B cell (primary cell): ENCODE data around the gene CYB5R3. TPM values are rescaled to one million over a fixed set of nuclear protein-coding genes. Genes with fewer than 3 reads are reported as not detected.

Source experiments
- ATAC-seq: fragments of 200-7000 bp; cut with Tn5 transposase; one replicate; pipeline ENCODE4 v1.10.0; 2021; ENCODE audit warnings: low read depth, mild to moderate bottlenecking, moderate number of reproducible peaks, moderate library complexity
- CTCF ChIA-PET: fragments of 350-600 bp; sonication (Branson Sonifier 250); formaldehyde crosslinking; loops from one replicate; lab custom pipeline; 2021; ENCODE audit warnings: antibody characterized with exemption, inconsistent platforms; lab: Charles Lee
- POLR2A ChIA-PET: fragments of 350-600 bp; sonication (Branson Sonifier 250); formaldehyde crosslinking; loops from one replicate; lab custom pipeline; 2021; ENCODE audit warnings: antibody characterized with exemption; lab: Charles Lee
- DNase-seq: peaks from one replicate; pipeline ENCODE4 v3.0.0; 2013
- H2AFZ ChIP-seq: 2 replicates; pipeline ENCODE4 v1.6.1; 2012; ENCODE audit warnings: mild to moderate bottlenecking, low read depth, low read length; ENCODE audit not compliant: insufficient read depth, poor library complexity, severe bottlenecking
- H3K27ac ChIP-seq, 2 donors: 1 replicate in 1 of 2; 2 replicates in 1 of 2; pipeline ENCODE4 v1.5.1; 2012 to 2013; ENCODE audit warnings: low read length in 2 of 2, mild to moderate bottlenecking in 2 of 2, moderate library complexity in 1 of 2
- H3K27me3 ChIP-seq, 4 experiments: fragments of 200-600 bp in 1 of 4; sonication (generic) in 1 of 4; replicated peaks in 1 of 4; 1 replicate in 2 of 4; 2 replicates in 2 of 4; pipeline versions ENCODE4 v1.6.1 to v1.7.0; 2013 to 2016; ENCODE audit warnings: low read length in 3 of 4, mild to moderate bottlenecking in 2 of 4, mixed read lengths in 1 of 4, moderate library complexity in 1 of 4; ENCODE audit not compliant: insufficient read depth in 4 of 4, control insufficient read depth in 3 of 4; ENCODE audit errors: control extremely low read depth in 1 of 4
- H3K36me3 ChIP-seq, 2 experiments: replicated peaks in 1 of 2; 1 replicate in 1 of 2; 2 replicates in 1 of 2; pipeline versions ENCODE4 v1.6.1 to v1.7.1; 2013; ENCODE audit warnings: low read length in 1 of 2; ENCODE audit not compliant: insufficient read depth in 2 of 2, control insufficient read depth in 1 of 2; ENCODE audit errors: control extremely low read depth in 1 of 2, extremely low read depth in 1 of 2
- H3K4me1 ChIP-seq, 2 donors: fragments of 200-600 bp in 1 of 2; sonication (generic) in 1 of 2; 1 replicate in 1 of 2; 2 replicates in 1 of 2; pipeline versions ENCODE4 v1.5.1 to v1.6.1; 2013 to 2017; ENCODE audit warnings: low read length in 2 of 2; ENCODE audit not compliant: control insufficient read depth in 2 of 2, insufficient read depth in 2 of 2
- H3K4me2 ChIP-seq: replicated peaks from 2 replicates; pipeline ENCODE3; 2012; ENCODE audit warnings: mild to moderate bottlenecking, low read depth, low read length; ENCODE audit not compliant: poor library complexity, severe bottlenecking
- H3K4me3 ChIP-seq, 5 experiments: fragments of 200-600 bp in 1 of 5; sonication (generic) in 1 of 5; 1 replicate in 3 of 5; 2 replicates in 2 of 5; pipeline versions ENCODE4 v1.5.1 to v1.7.0; 2011 to 2016; ENCODE audit warnings: low read length in 4 of 5, mild to moderate bottlenecking in 4 of 5, low read depth in 2 of 5, control low read depth in 1 of 5, moderate library complexity in 1 of 5; ENCODE audit not compliant: insufficient read depth in 1 of 5; ENCODE audit errors: control extremely low read depth in 1 of 5, extremely low read depth in 1 of 5
- H3K79me2 ChIP-seq: fragments of 200-600 bp; sonication (generic); one replicate; pipeline ENCODE4 v1.6.0; 2016; ENCODE audit warnings: low read length; ENCODE audit not compliant: control insufficient read depth, insufficient read depth
- H3K9ac ChIP-seq: fragments of 200-600 bp; sonication (generic); 2 replicates; pipeline ENCODE4 v1.6.1; 2017; ENCODE audit warnings: mild to moderate bottlenecking, low read length, moderate library complexity
- H3K9me3 ChIP-seq, 3 donors: one replicate each; pipeline versions ENCODE4 v1.6.1 to v1.7.1; 2013; ENCODE audit warnings: low read length in 2 of 3; ENCODE audit not compliant: control insufficient read depth in 2 of 3, insufficient read depth in 1 of 3; ENCODE audit errors: control extremely low read depth in 1 of 3
- H4K20me1 ChIP-seq: 2 replicates; pipeline ENCODE4 v1.6.0; 2012; ENCODE audit warnings: mild to moderate bottlenecking, low read length; ENCODE audit not compliant: insufficient read depth, control insufficient read depth, poor library complexity, severe bottlenecking
- H3K27ac Mint-ChIP-seq: one replicate; pipeline ENCODE4 v1.8.0; 2021; ENCODE audit warnings: mixed read lengths
- H3K27me3 Mint-ChIP-seq: one replicate; pipeline ENCODE4 v1.8.0; 2021; ENCODE audit warnings: mixed read lengths
- H3K4me1 Mint-ChIP-seq: one replicate; pipeline ENCODE4 v1.8.0; 2021; ENCODE audit warnings: mixed read lengths
- H3K4me3 Mint-ChIP-seq: one replicate; pipeline ENCODE4 v1.8.0; 2021; ENCODE audit warnings: mixed read lengths
- H3K9me3 Mint-ChIP-seq: one replicate; pipeline ENCODE4 v1.8.0; 2022; ENCODE audit warnings: mixed read lengths; ENCODE audit not compliant: insufficient read depth
- EZH2 ChIP-seq: IDR thresholded peaks from 2 replicates; pipeline ENCODE4 v1.6.1; 2012; ENCODE audit warnings: borderline replicate concordance, low read depth, mild to moderate bottlenecking, moderate library complexity, low read length; ENCODE audit not compliant: insufficient read depth, poor library complexity, severe bottlenecking
- WGBS: methylation state at CpG from one replicate; pipeline ENCODE4 v1.1.5; 2013; ENCODE audit warnings: missing lambda C conversion rate; ENCODE audit not compliant: insufficient coverage; 5-methylcytosine and 5-hydroxymethylcytosine counted together
- intact Hi-C: fragments of 100-400 bp; cut with micrococcal nuclease; formaldehyde crosslinking; loops from one replicate; pipeline ENCODE4 v1.10.0; 2022
- polyA plus RNA-seq: library from polyadenylated mRNA; depleted of rRNA; stranded (reverse); fragments of >200 nt; gene quantifications from 2 replicates; pipeline ENCODE4 v1.2.3, GENCODE V29; 2012
- total RNA-seq, 2 donors: library from RNA; stranded (reverse); fragments of 120-200 nt in 1 of 2; gene quantifications; 1 replicate in 1 of 2; 2 replicates in 1 of 2; pipeline versions ENCODE4 v1.2.3 to v1.2.4, GENCODE V29; 2013 to 2022
- TF ChIP-seq, protein P1 (sequence below): fragments of 200-600 bp; IDR thresholded peaks from one replicate; pipeline ENCODE4 v1.8.0; 2022; ENCODE audit warnings: antibody characterized with exemption, mild to moderate bottlenecking

CYB5R3 gene
- total and polyA plus RNA-seq, 2 donors (not counting 1 experiment from before 2014, with no cell fraction given): 60.8 to 79.2 TPM

DNA sequence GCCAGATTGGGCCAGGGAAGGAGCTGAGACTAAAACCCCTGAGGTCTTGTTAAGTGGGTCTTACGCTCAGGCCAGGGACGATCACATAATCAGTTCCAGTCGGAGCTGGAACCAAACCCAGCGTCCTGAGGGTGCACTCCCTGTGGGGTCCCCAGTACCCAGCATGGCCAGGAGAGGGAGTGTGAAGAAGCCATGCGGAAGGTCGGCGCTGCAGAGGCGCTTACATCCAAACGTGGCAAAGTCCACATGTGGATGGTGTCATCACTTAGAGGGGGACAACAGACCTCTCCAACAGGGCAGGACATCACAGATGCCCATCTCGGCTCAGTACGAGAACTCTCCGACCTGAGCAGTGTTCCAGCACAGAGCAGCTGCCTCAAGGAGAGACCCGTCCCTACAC is 17.1 kb downstream of the CYB5R3 start:
- no peak overlapping the region for H3K27ac ChIP-seq
- no peak overlapping the region for H3K27ac Mint-ChIP-seq
- ChIA-PET POLR2A (no interaction called here), CTCF (interaction anchor here (0.6 to 1.1 kb wide), 3 partner anchors 11 to 209 kb away, joined by 3 to 4 read pairs (median 3); no protein-coding TSS in a partner anchor)
- no peaks in the 10 kb centered on the region for H3K4me1 ChIP-seq
- no peaks in the 10 kb centered on the region for H3K4me1 Mint-ChIP-seq
- H4K20me1 ChIP-seq: peaks cover 67% of the 10 kb centered on the region
- DNase-seq (no peak), ATAC-seq (no peak)
- H3K36me3 ChIP-seq: peaks cover 0 to 88% of the 10 kb centered on the region in 2 experiments
- H3K4me2 ChIP-seq: no peak overlapping the region
- peaks cover 40% of the 10 kb centered on the region for H3K79me2 ChIP-seq
- H3K4me3 Mint-ChIP-seq: no peak overlapping the region
- no peaks in the 10 kb centered on the region for H3K27me3 ChIP-seq
- 96% methylated on average over 13 of the region's 13 CpGs for WGBS
- TF ChIP-seq EZH2: no peak
- TF ChIP-seq, protein P1, sequence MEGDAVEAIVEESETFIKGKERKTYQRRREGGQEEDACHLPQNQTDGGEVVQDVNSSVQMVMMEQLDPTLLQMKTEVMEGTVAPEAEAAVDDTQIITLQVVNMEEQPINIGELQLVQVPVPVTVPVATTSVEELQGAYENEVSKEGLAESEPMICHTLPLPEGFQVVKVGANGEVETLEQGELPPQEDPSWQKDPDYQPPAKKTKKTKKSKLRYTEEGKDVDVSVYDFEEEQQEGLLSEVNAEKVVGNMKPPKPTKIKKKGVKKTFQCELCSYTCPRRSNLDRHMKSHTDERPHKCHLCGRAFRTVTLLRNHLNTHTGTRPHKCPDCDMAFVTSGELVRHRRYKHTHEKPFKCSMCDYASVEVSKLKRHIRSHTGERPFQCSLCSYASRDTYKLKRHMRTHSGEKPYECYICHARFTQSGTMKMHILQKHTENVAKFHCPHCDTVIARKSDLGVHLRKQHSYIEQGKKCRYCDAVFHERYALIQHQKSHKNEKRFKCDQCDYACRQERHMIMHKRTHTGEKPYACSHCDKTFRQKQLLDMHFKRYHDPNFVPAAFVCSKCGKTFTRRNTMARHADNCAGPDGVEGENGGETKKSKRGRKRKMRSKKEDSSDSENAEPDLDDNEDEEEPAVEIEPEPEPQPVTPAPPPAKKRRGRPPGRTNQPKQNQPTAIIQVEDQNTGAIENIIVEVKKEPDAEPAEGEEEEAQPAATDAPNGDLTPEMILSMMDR: peak; percentile 31
- no peaks in the 10 kb centered on the region for H3K9me3 Mint-ChIP-seq
- intact Hi-C loops: no loop called here
- H3K4me3 ChIP-seq: no peak overlapping the region
- no peak overlapping the region for H3K9ac ChIP-seq
- no peaks in the 10 kb centered on the region for H3K27me3 Mint-ChIP-seq
- no peak overlapping the region for H2AFZ ChIP-seq
- no peaks in the 10 kb centered on the region for H3K9me3 ChIP-seq

DNA sequence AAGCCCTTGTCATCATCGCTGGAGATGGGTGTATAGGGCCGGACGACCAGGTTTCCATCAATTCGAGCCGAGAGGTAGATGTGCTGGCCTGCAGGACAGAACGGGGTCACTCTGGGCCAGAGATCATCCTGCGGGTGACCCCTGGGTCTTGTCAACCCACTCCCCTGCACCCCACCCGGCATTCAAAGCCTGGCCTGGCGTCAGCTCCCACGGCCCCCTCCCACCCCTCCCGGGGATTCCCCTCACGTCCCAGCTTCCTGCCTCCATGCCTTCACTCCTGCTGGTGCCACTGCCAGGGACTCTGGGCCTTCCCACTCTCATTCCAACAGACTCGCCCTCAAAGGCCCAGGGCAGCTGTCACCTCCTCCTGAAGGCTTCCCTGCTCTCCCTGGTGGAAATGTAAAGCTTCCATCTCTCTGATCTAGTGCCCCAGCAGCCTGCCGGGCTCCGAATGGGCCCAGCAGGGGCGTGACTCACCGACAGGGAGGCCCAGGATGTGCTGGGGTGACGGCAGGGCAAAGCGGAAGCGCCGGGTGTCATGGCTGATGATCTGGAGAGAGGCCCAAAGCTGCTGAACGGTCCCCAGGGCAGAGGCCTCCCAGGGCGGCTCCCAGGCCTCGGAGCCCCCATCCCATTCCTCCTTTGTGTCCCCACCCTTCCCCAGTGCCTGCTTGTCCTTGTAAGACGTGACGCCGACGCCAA is 18.1 kb downstream of the CYB5R3 start:
- CTCF ChIA-PET: interaction anchor here (1.1 kb wide), 1 partner anchor 10 kb away, joined by 3 read pairs; no protein-coding TSS in a partner anchor
- intact Hi-C loops: no loop called here

More for the DNA sequence above, 18.1 kb downstream of the CYB5R3 start:
- H2AFZ ChIP-seq: no peak overlapping the region
- H3K27ac ChIP-seq: no peak overlapping the region
- POLR2A ChIA-PET: no interaction called here
- H3K27ac Mint-ChIP-seq: no peak overlapping the region
- H3K9me3 ChIP-seq: no peaks in the 10 kb centered on the region
- WGBS: 97% methylated on average over 25 of the region's 28 CpGs
- H3K79me2 ChIP-seq: peaks cover 30% of the 10 kb centered on the region
- no peaks in the 10 kb centered on the region for H3K27me3 Mint-ChIP-seq
- peaks cover 57% of the 10 kb centered on the region for H4K20me1 ChIP-seq
- DNase-seq: no peak
- H3K4me3 ChIP-seq: no peak overlapping the region
- no peak overlapping the region for H3K4me3 Mint-ChIP-seq
- no peaks in the 10 kb centered on the region for H3K9me3 Mint-ChIP-seq
- H3K36me3 ChIP-seq: peaks cover 0 to 87% of the 10 kb centered on the region in 2 experiments
- no peaks in the 10 kb centered on the region for H3K27me3 ChIP-seq
- no peaks in the 10 kb centered on the region for H3K4me1 ChIP-seq
- H3K4me1 Mint-ChIP-seq: peaks cover 2% of the 10 kb centered on the region
- H3K9ac ChIP-seq: no peak overlapping the region
- no peak for ATAC-seq
- TF ChIP-seq EZH2: no peak
- TF ChIP-seq, protein P1: no peak
- H3K4me2 ChIP-seq: no peak overlapping the region
